ENCODE measurements around the gene SLC16A10.

SLC16A10 gene

DNA sequence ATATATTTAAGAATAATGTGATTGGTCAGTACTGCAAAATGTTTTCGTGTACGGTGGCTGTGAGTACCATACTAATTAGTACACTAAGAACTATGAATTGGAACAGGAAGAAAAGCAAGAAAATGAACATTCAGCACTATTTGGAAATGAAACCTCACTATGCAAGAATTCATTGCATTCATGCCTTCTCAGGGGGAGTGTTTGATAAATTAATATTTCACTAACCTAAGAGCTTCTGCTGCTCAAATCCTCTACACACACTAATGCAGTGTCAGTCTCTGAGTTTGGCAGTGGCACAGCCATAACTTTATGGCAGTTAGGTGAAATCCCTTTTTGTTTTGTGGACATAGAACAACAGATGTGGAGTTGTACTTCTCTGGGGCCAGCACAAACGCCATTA, 60.1 kb downstream of the SLC16A10 start:
- DNase-seq, result no peak
- no peak for TF ChIP-seq GATA1 (IDR thresholded peaks at IDR 0.05; ENCODE audit: low read depth, low read length)
- TF ChIP-seq POLR2A (IDR thresholded peaks at IDR 0.05; ENCODE audit: low read length), result no peak

DNA sequence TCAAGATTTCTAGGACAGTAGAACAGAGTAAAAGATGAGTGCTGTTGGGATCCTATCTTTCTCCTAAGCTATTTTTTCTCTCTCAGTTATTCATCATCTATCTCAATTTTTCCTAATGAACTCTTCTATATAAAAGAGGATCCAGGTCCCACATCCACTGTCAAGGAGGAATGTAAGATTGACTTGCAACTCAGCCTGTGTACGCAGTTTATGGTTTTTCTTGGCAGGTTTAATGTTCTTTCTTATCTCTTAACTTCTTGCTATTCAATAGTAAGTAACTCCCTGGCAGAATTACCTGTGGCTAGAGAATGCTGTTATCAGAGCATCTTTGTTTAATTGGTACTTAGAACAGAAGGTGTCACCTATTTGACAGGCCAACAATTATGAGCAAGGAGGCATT, 60.8 kb downstream of the SLC16A10 start:
- no peak for DNase-seq
- TF ChIP-seq GATA1 (IDR thresholded peaks at IDR 0.05; ENCODE audit: low read depth, low read length) (no peak), POLR2A (IDR thresholded peaks at IDR 0.05; ENCODE audit: low read length) (no peak)

DNA sequence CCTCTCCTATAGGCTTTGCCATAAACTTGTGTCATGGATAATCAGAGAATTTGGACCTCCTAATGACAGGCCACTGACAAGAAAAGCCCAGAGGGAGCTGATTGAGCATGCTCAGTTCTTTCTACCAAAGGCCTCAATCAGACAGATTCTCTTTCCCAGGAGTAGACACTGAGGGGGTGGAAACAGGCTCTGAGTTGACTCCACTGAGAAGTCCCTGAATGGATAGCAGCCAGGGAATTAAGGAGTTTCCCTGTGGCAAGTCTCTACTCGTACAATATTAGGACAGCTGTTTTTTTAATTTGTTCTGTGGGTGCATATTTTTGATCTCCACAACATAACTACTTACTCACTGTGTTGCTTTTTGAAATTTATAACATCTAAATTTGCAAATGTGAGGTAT, 63.3 kb downstream of the SLC16A10 start:
- TF ChIP-seq POLR2A (IDR thresholded peaks at IDR 0.05; ENCODE audit: low read length) (no peak), GATA1 (IDR thresholded peaks at IDR 0.05; ENCODE audit: low read depth, low read length) (no peak)
- DNase-seq, result no peak

DNA sequence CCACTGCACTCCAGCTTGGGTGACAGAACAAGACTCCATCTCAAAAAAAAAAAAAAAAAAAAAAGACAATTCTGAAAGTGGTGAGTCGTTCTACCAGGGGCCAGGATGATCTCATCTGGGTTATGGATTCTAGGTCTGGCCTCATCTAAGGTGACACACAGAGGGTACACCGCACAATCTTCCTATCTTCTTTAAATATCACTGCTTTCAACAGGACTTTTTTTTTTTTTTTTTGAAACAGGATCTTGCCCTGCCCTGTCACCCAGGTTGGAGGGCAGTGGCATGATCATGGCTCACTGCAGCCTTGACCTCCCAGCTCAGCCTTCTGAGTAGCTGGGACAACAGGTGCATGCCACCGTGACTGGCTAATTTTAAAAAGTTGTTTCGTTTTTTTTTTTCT, 67.7 kb downstream of the SLC16A10 start:
- no peak for DNase-seq
- TF ChIP-seq POLR2A (IDR thresholded peaks at IDR 0.05; ENCODE audit: low read length), result no peak
- no peak for TF ChIP-seq GATA1 (IDR thresholded peaks at IDR 0.05; ENCODE audit: low read depth, low read length)

DNA sequence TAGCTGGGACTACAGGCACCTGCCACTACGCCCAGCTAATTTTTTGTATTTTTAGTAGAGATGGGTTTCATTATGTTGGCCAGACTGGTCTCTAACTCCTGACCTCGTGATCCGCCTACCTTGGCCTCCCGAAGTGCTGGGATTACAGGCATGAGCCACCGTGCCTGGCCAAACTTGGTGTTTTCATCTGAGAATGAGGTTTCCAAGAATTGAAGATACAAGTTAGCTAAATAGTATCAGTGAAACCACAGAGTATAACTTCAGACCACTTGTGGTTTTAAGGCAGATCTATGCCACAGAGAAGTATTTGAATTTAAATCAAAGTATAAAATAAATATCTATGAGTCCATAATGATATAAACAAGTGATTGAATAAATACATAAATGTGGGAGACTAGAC, 70.1 kb downstream of the SLC16A10 start:
- no peak for DNase-seq
- TF ChIP-seq POLR2A (IDR thresholded peaks at IDR 0.05; ENCODE audit: low read length), result no peak
- TF ChIP-seq GATA1 (IDR thresholded peaks at IDR 0.05; ENCODE audit: low read depth, low read length), result no peak

DNA sequence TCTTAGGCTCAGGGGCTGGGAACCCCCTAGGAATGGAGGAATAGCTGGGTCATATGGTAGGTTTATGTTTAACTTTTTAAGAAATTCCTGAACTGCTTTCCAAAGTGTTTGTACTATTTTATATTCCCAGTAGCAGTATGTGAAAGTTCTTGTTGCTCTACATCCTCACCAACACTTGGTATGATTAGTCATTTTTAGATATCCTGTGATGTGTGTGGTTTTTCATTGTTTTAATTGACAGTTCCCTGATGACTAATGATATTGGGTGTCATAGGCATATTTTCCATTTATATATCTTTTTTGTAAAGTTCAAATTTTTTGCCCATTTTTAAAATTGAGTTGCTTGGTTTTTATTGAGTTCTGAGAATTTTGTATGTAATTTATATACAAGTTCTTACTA, 72.3 kb downstream of the SLC16A10 start:
- TF ChIP-seq POLR2A (IDR thresholded peaks at IDR 0.05; ENCODE audit: low read length) (no peak), GATA1 (IDR thresholded peaks at IDR 0.05; ENCODE audit: low read depth, low read length) (no peak)
- no peak for DNase-seq

DNA sequence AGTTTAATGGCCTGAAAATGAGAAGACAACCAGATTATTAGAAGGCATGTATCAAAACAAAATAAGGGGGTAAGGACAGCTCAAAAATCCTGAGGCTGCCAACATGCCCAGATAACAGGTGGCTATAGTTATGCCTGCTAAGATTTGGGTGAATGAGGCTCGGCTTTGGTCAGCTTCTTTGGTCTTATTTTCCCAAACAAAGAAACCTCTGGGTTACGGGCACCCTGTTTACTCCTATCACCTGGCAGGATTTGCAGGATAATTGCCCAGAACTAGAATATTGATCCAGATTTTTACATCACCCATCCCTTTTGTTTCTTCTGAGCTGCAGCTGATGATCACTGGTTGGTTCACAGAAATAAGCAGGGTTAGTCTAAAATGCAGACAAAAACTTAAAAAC, 74.3 kb downstream of the SLC16A10 start:
- TF ChIP-seq POLR2A (IDR thresholded peaks at IDR 0.05; ENCODE audit: low read length) (no peak), GATA1 (IDR thresholded peaks at IDR 0.05; ENCODE audit: low read depth, low read length) (no peak)
- no peak for DNase-seq

DNA sequence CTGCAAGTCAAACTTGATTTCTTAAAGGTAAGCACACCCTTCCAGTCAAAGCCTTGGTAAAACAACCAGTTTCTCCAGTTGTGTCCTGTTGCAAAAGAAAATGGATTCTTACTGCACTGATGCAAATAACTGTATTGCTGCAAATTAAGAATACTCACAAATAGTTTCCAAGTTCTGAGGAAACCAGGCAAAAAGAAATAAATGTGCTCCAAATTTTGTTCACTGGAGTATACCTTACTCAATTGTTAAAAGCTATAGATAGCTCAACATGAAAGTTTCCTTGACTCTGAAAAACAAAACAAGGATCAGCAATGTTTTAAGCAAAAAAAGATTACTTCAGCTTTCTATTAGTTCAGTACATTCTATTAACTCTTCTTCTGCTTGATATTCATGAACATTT, 75.2 kb downstream of the SLC16A10 start:
- no peak for DNase-seq
- TF ChIP-seq POLR2A (IDR thresholded peaks at IDR 0.05; ENCODE audit: low read length) (no peak), GATA1 (IDR thresholded peaks at IDR 0.05; ENCODE audit: low read depth, low read length) (no peak)

DNA sequence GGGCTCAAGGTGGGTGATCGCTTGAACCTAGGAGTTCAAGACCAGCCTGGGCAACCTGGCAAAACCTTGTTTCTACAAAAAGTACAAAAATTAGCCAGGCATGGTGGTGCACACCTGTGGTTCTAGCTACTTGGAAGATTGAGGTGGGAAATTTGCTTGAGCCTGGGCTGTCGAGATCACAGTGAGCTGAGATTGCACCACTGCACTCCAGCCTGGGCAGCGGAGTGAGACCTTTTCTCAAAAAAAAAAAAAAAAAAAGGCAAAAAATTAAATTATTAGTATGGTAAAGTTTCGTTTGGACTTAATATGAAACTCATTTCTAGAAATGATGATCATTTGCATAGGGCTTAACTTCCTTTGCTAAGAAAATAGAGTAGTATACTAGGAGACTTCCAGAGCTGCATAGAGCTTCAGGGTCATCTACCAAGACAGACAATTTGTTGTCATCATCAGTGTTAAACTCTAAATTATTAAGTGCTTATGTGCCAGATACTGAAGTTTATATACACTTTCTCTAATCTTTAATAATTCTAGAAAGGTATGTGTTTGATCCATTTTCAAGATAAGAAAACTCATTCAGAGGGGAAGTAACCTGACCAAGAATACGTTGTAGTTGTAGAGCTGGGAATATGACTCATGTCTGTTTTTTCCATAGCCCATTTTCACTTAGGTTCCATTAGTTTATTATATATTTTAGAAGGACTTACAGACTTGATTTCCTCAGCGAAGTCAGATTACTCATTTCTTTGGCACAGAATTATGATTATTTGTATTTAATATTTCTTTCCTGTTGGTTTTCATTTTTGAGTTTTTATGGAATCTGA, 84.5 kb downstream of the SLC16A10 start:
- TF ChIP-seq POLR2A (IDR thresholded peaks at IDR 0.05; ENCODE audit: low read length) (no peak), GATA1 (IDR thresholded peaks at IDR 0.05; ENCODE audit: low read depth, low read length) (no peak)
- DNase-seq, result no peak

DNA sequence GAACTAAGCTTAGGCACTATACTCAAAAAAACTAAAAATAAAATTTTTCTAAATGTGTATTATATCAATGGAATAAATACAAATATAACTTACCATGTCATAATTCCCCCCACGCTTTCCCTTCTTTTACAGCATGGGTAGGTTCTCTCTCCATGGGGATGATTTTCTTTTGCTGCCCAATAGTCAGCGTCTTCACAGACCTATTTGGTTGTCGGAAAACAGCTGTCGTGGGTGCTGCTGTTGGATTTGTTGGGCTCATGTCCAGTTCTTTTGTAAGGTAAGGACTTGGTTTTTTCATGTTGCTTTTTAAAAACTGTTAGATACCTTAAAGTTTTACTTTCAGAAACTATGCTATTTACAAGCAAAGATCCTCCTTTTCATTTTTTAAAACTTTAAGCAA, 85.3 kb downstream of the SLC16A10 start:
- no peak for DNase-seq
- TF ChIP-seq GATA1 (IDR thresholded peaks at IDR 0.05; ENCODE audit: low read depth, low read length) (no peak), POLR2A (IDR thresholded peaks at IDR 0.05; ENCODE audit: low read length) (no peak)

DNA sequence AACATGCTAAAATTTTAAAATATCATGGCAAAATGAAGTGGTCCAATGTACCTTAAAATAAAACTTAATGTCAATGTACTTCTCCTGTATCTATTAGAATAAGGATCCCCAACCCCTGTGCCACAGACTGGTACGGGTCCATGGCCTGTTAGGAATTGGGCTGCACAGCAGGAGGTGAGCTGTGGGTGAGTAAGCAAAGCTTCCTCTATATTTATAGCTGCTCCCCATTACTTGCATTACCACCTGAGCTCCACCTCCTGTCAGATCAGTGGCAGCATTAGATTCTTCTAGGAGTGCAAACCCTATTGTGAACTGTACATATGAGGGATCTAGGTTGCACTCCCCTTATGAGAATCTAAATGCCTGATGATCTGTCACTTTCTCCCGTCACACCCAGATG, 86.0 kb downstream of the SLC16A10 start:
- TF ChIP-seq GATA1 (IDR thresholded peaks at IDR 0.05; ENCODE audit: low read depth, low read length), result no peak
- no peak for TF ChIP-seq POLR2A (IDR thresholded peaks at IDR 0.05; ENCODE audit: low read length)
- DNase-seq, result no peak

DNA sequence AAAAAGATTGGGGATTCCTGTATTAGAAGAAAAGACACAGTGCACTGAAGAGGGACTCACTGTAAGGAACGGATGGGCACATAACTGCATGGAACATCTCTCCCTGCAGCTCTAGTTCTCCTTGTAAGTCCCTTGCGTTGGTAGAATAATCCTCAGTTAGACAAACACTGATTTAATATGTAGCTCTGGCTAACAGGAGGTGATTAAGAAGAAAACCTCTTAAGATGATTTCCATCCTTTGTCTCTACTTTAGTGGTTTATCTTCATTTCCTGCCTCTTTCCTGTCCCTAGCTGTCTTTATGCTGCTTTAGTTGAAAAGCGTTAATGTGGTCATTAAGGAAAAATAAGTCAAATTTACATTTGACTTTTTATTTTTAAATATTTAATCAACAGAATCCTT, 86.6 kb downstream of the SLC16A10 start:
- DNase-seq, result no peak
- TF ChIP-seq GATA1 (IDR thresholded peaks at IDR 0.05; ENCODE audit: low read depth, low read length), result no peak
- no peak for TF ChIP-seq POLR2A (IDR thresholded peaks at IDR 0.05; ENCODE audit: low read length)

DNA sequence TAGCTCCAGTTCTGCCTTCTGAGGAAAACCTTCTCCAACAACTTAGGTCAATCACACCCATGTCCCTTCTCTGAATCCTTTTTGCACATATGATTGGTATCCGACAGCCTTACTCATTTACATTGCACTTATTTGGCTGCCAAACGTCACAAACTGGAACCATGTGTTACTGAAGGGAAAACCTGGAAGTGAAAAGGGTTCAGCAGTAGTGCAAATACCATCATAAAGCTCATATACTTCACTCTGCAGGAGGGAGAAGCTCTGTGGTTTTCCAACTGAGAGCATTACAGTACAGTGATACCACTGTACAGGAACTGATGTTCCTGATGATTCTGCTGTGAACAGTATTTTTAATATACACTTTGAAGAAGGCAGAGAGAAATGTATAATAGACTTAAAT, 87.8 kb downstream of the SLC16A10 start:
- DNase-seq, result no peak
- TF ChIP-seq GATA1 (IDR thresholded peaks at IDR 0.05; ENCODE audit: low read depth, low read length) (no peak), POLR2A (IDR thresholded peaks at IDR 0.05; ENCODE audit: low read length) (no peak)

DNA sequence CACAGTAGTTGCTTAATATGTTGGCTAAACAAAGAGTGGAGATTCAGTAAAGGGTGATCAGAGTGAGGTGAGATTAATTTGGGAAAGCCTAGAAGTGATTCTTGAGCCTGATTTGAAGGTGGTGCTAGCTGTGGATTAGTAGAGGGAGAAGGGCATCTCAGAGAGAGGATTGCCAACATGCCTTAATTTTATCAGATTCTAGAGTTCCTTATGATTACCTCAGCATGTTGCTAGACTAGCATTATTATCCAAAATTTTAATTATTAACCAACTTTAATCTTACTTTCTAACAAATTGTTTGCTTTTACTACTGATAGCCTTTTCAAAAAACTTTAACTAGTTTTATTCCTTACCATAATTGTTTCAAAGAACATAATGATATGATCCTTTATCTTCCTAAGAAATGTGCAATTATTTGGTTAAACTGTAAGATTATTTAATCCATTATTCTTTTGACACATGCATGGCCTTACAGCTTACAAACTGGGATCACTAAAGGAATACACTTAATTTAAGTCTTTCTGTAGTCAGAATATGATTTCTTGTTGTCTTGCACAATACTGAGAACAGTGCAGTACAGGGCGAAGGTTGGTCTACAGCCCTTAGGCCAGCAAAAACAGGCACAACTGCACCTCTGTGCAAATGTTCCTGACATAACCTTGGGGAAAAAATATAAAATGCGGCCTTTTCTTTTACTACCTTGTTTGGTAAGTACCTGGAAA, 88.9 kb downstream of the SLC16A10 start:
- no peak for DNase-seq
- TF ChIP-seq POLR2A (IDR thresholded peaks at IDR 0.05; ENCODE audit: low read length) (no peak), GATA1 (IDR thresholded peaks at IDR 0.05; ENCODE audit: low read depth, low read length) (no peak)

DNA sequence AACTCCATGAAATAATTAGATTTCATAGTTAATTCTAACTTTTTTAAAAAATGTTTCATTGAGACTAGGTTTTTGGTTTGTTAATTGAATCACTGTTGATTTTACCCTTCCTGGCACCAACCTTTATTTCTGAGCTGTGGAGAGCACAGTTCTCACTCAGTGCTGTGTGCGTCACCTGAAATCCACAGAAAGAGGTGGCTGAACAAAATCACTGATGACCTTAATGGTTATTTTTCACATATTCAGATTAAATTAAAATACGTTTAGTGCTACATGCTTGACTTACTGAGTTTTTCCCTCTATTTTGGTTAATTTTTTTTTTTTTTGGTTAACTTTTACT, 89.4 kb downstream of the SLC16A10 start:
- TF ChIP-seq GATA1 (IDR thresholded peaks at IDR 0.05; ENCODE audit: low read depth, low read length) (no peak), POLR2A (IDR thresholded peaks at IDR 0.05; ENCODE audit: low read length) (no peak)

More for the DNA sequence above, 89.4 kb downstream of the SLC16A10 start:
- no peak for DNase-seq
